B cell (primary cell): ENCODE results near the gene TRAF3.

Source experiments
- EZH2 ChIP-seq: IDR thresholded peaks from 2 replicates; pipeline ENCODE4 v1.6.1; 2012; ENCODE audit warnings: borderline replicate concordance, low read depth, mild to moderate bottlenecking, moderate library complexity, low read length; ENCODE audit not compliant: insufficient read depth, poor library complexity, severe bottlenecking
- TF ChIP-seq, protein P1 (sequence below): fragments of 200-600 bp; IDR thresholded peaks from one replicate; pipeline ENCODE4 v1.8.0; 2022; ENCODE audit warnings: antibody characterized with exemption, mild to moderate bottlenecking

DNA sequence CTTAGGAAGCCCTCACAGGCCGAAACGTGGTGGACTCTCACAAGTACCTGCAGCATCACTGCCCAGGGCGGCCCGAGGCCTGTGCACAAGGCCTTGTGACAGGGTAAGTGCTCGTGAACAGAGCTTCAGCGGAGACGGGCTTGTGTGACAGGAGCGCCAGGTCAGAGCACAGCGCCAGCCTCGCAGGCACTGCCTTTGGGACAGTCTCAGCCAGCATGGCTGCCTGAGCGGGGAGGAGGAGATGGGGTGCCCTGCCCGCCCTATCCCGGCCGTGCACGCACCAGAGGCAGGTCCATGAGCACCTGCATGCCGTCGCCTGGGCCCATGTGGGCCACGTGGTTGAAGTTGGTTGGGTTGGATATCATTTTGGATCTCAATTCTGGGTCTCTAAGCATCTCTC lies 162.1 kb downstream of the TRAF3 start:
- TF ChIP-seq, protein P1, sequence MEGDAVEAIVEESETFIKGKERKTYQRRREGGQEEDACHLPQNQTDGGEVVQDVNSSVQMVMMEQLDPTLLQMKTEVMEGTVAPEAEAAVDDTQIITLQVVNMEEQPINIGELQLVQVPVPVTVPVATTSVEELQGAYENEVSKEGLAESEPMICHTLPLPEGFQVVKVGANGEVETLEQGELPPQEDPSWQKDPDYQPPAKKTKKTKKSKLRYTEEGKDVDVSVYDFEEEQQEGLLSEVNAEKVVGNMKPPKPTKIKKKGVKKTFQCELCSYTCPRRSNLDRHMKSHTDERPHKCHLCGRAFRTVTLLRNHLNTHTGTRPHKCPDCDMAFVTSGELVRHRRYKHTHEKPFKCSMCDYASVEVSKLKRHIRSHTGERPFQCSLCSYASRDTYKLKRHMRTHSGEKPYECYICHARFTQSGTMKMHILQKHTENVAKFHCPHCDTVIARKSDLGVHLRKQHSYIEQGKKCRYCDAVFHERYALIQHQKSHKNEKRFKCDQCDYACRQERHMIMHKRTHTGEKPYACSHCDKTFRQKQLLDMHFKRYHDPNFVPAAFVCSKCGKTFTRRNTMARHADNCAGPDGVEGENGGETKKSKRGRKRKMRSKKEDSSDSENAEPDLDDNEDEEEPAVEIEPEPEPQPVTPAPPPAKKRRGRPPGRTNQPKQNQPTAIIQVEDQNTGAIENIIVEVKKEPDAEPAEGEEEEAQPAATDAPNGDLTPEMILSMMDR: no peak
- no peak for TF ChIP-seq EZH2
